NCI-H774 (cell line): Measurements from ENCODE around the gene TMEM11.

ENCODE experiments used
- DNase-seq: peaks from one replicate; lab custom pipeline; 2025; lab: John Stamatoyannopoulos, UW

The TMEM11 gene

GRCh38 chr17:21214015-21214776 is at the start of gene TMEM11:
TSS of gene TMEM11 (minus strand) at chr17:21214161. CDS start at chr17:21214152, 9 bp downstream.
- no peak for DNase-seq

GRCh38 chr17:21263376-21263775 is 49.4 kb upstream of the TMEM11 start:
- DNase-seq, result no peak

- no peak for DNase-seq
Measured at GRCh38 chr17:21262259-21262993, 48.5 kb upstream of the TMEM11 start.

GRCh38 chr17:21258593-21258992 is 44.6 kb upstream of the TMEM11 start:
- DNase-seq, result no peak

- DNase-seq, result no peak
Measured at GRCh38 chr17:21253646-21254441, 39.9 kb upstream of the TMEM11 start.

GRCh38 chr17:21252796-21253645 is 39.1 kb upstream of the TMEM11 start, which contains the start of gene NATD1:
TSS of gene NATD1 (minus strand) at chr17:21253410. CDS start at chr17:21253264, 146 bp downstream.
- no peak for DNase-seq

GRCh38 chr17:21252289-21252795 is 38.4 kb upstream of the TMEM11 start:
- no peak for DNase-seq

- no peak for DNase-seq
Measured at GRCh38 chr17:21251337-21252010, 37.5 kb upstream of the TMEM11 start.

GRCh38 chr17:21250854-21251253 is 36.9 kb upstream of the TMEM11 start:
- no peak for DNase-seq

GRCh38 chr17:21249920-21250703 is 36.2 kb upstream of the TMEM11 start:
- no peak for DNase-seq

GRCh38 chr17:21249086-21249795 is 35.3 kb upstream of the TMEM11 start:
- DNase-seq, result no peak

GRCh38 chr17:21248500-21248899 is 34.5 kb upstream of the TMEM11 start:
- no peak for DNase-seq

GRCh38 chr17:21247552-21248258 is 33.7 kb upstream of the TMEM11 start:
- no peak for DNase-seq

GRCh38 chr17:21246698-21247097 is 32.7 kb upstream of the TMEM11 start:
- no peak for DNase-seq

GRCh38 chr17:21245639-21246084 is 31.7 kb upstream of the TMEM11 start:
- no peak for DNase-seq

- no peak for DNase-seq
Measured at GRCh38 chr17:21243516-21244303, 29.7 kb upstream of the TMEM11 start.

GRCh38 chr17:21242780-21243515 is 29.0 kb upstream of the TMEM11 start:
- no peak for DNase-seq
